Measurements from ENCODE around the gene RAD51B.

The RAD51B gene

DNA sequence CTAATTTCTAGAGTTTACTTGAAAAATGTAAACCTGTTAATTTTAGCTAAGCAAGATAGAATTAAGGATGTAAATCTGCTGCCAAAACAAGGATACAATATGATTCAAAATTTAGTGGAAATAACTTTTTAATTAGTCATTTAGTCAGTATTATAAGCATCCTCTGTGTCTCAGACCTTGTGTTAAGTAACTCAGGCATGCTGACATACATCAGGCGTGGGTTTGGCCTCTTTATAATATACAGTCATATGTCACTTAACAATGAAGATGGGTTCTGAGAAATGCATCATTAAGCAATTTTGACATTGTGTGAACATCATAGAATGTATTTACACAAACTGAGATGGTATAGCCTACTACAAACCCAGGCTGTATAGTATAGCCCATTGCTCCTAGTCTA is 586.4 kb downstream of the RAD51B start:
- no peak overlapping the region for H3K27ac ChIP-seq
- TF ChIP-seq ZFX (IDR thresholded peaks at IDR 0.05) (no peak), CTCF (conservative IDR thresholded peaks at IDR 0.05) (no peak)

DNA sequence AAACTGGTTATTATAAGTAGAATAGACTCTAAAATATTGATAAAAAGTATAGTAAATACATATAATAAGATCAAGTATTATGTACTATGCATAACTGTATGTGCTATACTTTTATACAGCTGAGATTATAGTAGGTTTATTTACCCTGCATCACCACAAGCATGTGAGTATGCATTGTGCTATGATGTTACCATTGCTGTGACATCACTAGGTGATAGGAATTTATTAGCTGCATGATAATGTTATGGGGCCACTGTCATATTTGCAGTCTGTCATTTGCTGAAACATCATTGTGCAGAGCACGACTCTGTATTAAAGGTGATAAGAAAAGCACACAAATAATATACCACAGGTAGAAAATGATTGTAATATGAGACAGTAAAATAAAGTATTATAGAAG is 587.7 kb downstream of the RAD51B start:
- no peak for TF ChIP-seq CTCF (conservative IDR thresholded peaks at IDR 0.05)
- no peak for TF ChIP-seq ZFX (IDR thresholded peaks at IDR 0.05)
- H3K27ac ChIP-seq, result no peak overlapping the region

- H3K27ac ChIP-seq, result no peak overlapping the region
- no peak for TF ChIP-seq CTCF (conservative IDR thresholded peaks at IDR 0.05)
- TF ChIP-seq ZFX (IDR thresholded peaks at IDR 0.05), result no peak
Observed at GRCh38 chr14:68407825-68408224, 588.2 kb downstream of the RAD51B start.

- H3K27ac ChIP-seq, result no peak overlapping the region
- TF ChIP-seq CTCF (conservative IDR thresholded peaks at IDR 0.05), result peak; percentile 12
- TF ChIP-seq ZFX (IDR thresholded peaks at IDR 0.05), result no peak
Observed at GRCh38 chr14:68408680-68409079, 589.1 kb downstream of the RAD51B start.

DNA sequence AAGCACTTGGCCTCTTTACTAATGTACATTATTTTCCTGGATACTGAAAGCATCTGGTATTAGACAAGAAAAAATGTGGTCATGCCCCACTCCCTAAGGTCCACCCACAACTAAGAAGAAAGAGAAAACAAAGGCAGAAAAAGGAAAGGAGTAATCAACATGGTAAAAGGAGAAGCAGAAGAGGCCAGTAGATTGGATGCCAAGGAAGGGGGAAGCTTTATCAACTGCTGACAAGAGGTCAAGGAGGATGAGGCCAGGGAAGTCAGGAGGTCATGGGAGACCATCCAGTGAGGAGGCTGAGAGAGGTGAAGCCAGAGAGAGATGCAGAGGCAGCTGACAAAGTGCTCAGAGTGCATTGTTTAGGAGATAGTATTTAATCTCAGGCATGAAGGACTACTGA is 589.8 kb downstream of the RAD51B start:
- TF ChIP-seq ZFX (IDR thresholded peaks at IDR 0.05) (no peak), CTCF (conservative IDR thresholded peaks at IDR 0.05) (no peak)
- no peak overlapping the region for H3K27ac ChIP-seq

GRCh38 chr14:68412505-68413465 is 593.2 kb downstream of the RAD51B start:
- H3K27ac ChIP-seq, result no peak overlapping the region
- TF ChIP-seq CTCF (conservative IDR thresholded peaks at IDR 0.05), result no peak
- no peak for TF ChIP-seq ZFX (IDR thresholded peaks at IDR 0.05)

DNA sequence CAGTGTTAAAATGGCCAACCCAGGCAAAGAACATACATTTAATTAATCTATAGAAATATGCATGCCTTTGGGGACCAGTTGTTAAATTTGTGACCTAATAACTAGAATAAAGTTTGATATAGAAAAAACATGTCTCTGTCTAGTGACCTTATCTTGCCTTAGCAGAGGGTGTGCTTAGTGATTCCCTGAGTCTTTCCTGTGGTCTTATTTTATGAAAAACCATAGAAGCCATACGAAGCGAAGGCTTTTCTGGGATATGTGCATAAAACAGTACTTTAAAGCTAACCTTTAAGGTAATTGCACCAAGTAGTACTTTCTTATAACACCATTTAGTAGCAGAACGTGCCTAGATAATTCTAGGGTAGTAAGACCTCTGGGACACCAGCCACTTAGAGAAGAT is 593.9 kb downstream of the RAD51B start:
- H3K27ac ChIP-seq, result no peak overlapping the region
- TF ChIP-seq CTCF (conservative IDR thresholded peaks at IDR 0.05), result no peak

Measured in C4-2B (cell line).